H9 (cell line): ENCODE results near the gene TBC1D1. TPM values are rescaled to one million over a fixed set of nuclear protein-coding genes. Genes with fewer than 3 reads are reported as not detected.

Source experiments
- DNase-seq: peaks from one replicate; pipeline ENCODE4 v3.0.0-alpha.2; 2017
- H2AFZ ChIP-seq: one replicate; pipeline ENCODE4 v1.6.1; 2013; ENCODE audit warnings: mild to moderate bottlenecking, low read length, control low read depth, moderate library complexity
- H2AK5ac ChIP-seq: 2 replicates; pipeline ENCODE4 v1.6.1; 2013; ENCODE audit warnings: low read length, control low read depth, mixed read lengths; ENCODE audit not compliant: insufficient read length
- H2BK120ac ChIP-seq: one replicate; pipeline ENCODE4 v1.6.1; 2013; ENCODE audit warnings: low read depth, mild to moderate bottlenecking, low read length, control low read depth, inconsistent platforms; ENCODE audit not compliant: poor library complexity, severe bottlenecking
- H2BK12ac ChIP-seq: 2 replicates; pipeline ENCODE4 v1.6.1; 2013; ENCODE audit warnings: low read length, control low read depth, mixed read lengths, low read depth; ENCODE audit not compliant: insufficient read length
- H2BK15ac ChIP-seq: 2 replicates; pipeline ENCODE4 v1.6.1; 2013; ENCODE audit warnings: low read depth, low read length, control low read depth
- H2BK20ac ChIP-seq: one replicate; pipeline ENCODE4 v1.6.1; 2013; ENCODE audit warnings: low read depth, mild to moderate bottlenecking, low read length, control low read depth, inconsistent platforms; ENCODE audit not compliant: poor library complexity, severe bottlenecking
- H2BK5ac ChIP-seq: 2 replicates; pipeline ENCODE4 v1.6.1; 2013; ENCODE audit warnings: low read length, control low read depth, mixed read lengths; ENCODE audit not compliant: insufficient read length
- H3K14ac ChIP-seq: 2 replicates; pipeline ENCODE4 v1.6.1; 2013; ENCODE audit warnings: low read length, control low read depth; ENCODE audit not compliant: insufficient read depth
- H3K18ac ChIP-seq: 2 replicates; pipeline ENCODE4 v1.6.1; 2013; ENCODE audit warnings: low read depth, mild to moderate bottlenecking, mixed read lengths, low read length, control low read depth; ENCODE audit not compliant: insufficient read length
- H3K23ac ChIP-seq: 2 replicates; pipeline ENCODE4 v1.6.1; 2013; ENCODE audit warnings: low read length, control low read depth, mixed read lengths, low read depth; ENCODE audit not compliant: insufficient read length
- H3K23me2 ChIP-seq: 2 replicates; pipeline ENCODE4 v1.6.1; 2013; ENCODE audit warnings: low read depth, mild to moderate bottlenecking, mixed read lengths, low read length, control low read depth; ENCODE audit not compliant: insufficient read length, poor library complexity, severe bottlenecking
- H3K27ac ChIP-seq: 2 replicates; pipeline ENCODE4 v1.5.1; 2013; ENCODE audit warnings: low read length, control low read depth, mixed read lengths, low read depth; ENCODE audit not compliant: insufficient read length
- H3K27me3 ChIP-seq: 2 replicates; pipeline ENCODE4 v1.6.1; 2013; ENCODE audit warnings: low read length, control low read depth, inconsistent platforms; ENCODE audit not compliant: insufficient read depth
- H3K4ac ChIP-seq: 2 replicates; pipeline ENCODE4 v1.6.1; 2013; ENCODE audit warnings: low read depth, mild to moderate bottlenecking, control low read depth, inconsistent platforms, low read length, moderate library complexity
- H3K4me1 ChIP-seq: 2 replicates; pipeline ENCODE4 v1.6.1; 2013; ENCODE audit warnings: low read length, control low read depth, inconsistent platforms; ENCODE audit not compliant: insufficient read depth
- H3K4me2 ChIP-seq: 2 replicates; pipeline ENCODE4 v1.6.1; 2013; ENCODE audit warnings: low read length, control low read depth, mixed read lengths; ENCODE audit not compliant: insufficient read length, insufficient read depth
- H3K56ac ChIP-seq: 2 replicates; pipeline ENCODE4 v1.6.1; 2013; ENCODE audit warnings: low read depth, mild to moderate bottlenecking, mixed read lengths, low read length, control low read depth; ENCODE audit not compliant: insufficient read length
- H3K79me1 ChIP-seq: 2 replicates; pipeline ENCODE4 v1.6.1; 2013; ENCODE audit warnings: low read depth, mild to moderate bottlenecking, moderate library complexity, low read length, control low read depth, inconsistent platforms; ENCODE audit not compliant: insufficient read depth, poor library complexity, severe bottlenecking
- H3K79me2 ChIP-seq: 2 replicates; pipeline ENCODE4 v1.6.1; 2013; ENCODE audit warnings: low read length, control low read depth, inconsistent platforms; ENCODE audit not compliant: insufficient read depth
- H3K9ac ChIP-seq: 2 replicates; pipeline ENCODE4 v1.6.1; 2013; ENCODE audit warnings: low read length, control low read depth, mixed read lengths; ENCODE audit not compliant: insufficient read length; ENCODE audit errors: extremely low read depth
- H3K9me3 ChIP-seq: one replicate; pipeline ENCODE4 v1.6.1; 2013; ENCODE audit warnings: low read depth, low read length, inconsistent platforms; ENCODE audit not compliant: control insufficient read depth
- H3T11ph ChIP-seq: one replicate; pipeline ENCODE4 v1.6.1; 2013; ENCODE audit warnings: mild to moderate bottlenecking, low read length, control low read depth, inconsistent platforms
- H4K20me1 ChIP-seq: one replicate; pipeline ENCODE4 v1.6.1; 2013; ENCODE audit not compliant: control insufficient read depth, insufficient read length, insufficient read depth
- H4K5ac ChIP-seq: 2 replicates; pipeline ENCODE4 v1.6.1; 2013; ENCODE audit warnings: low read depth, mild to moderate bottlenecking, mixed read lengths, low read length, control low read depth; ENCODE audit not compliant: insufficient read length
- H4K8ac ChIP-seq: replicated peaks from 2 replicates; pipeline ENCODE4 v1.6.1; 2013; ENCODE audit warnings: low read length, control low read depth, mixed read lengths, low read depth; ENCODE audit not compliant: insufficient read length
- H4K91ac ChIP-seq: 2 replicates; pipeline ENCODE4 v1.6.1; 2013; ENCODE audit warnings: low read depth, mild to moderate bottlenecking, moderate library complexity, mixed read lengths, low read length, control low read depth; ENCODE audit not compliant: insufficient read length
- H3K27ac Mint-ChIP-seq, 3 experiments: 2 replicates in 2 of 3; 3 replicates in 1 of 3; pipeline ENCODE4 v1.8.0; 2020 to 2021; ENCODE audit warnings: mixed read lengths in 3 of 3, mild to moderate bottlenecking in 1 of 3, moderate library complexity in 1 of 3
- H3K27me3 Mint-ChIP-seq: 2 replicates; pipeline ENCODE4 v1.8.0; 2021; ENCODE audit warnings: low read depth, mild to moderate bottlenecking, moderate library complexity, mixed read lengths
- H3K36me3 Mint-ChIP-seq, 3 experiments: 2 replicates in 2 of 3; 3 replicates in 1 of 3; pipeline ENCODE4 v1.8.0; 2020 to 2021; ENCODE audit warnings: low read depth in 3 of 3, mixed read lengths in 3 of 3; ENCODE audit not compliant: insufficient read depth in 1 of 3
- H3K4me1 Mint-ChIP-seq, 2 experiments: 2 replicates each; pipeline ENCODE4 v1.8.0; 2020; ENCODE audit warnings: mixed read lengths in 2 of 2
- H3K4me3 Mint-ChIP-seq, 2 experiments: 2 replicates in 1 of 2; 3 replicates in 1 of 2; pipeline ENCODE4 v1.8.0; 2020 to 2021; ENCODE audit warnings: mild to moderate bottlenecking in 2 of 2, mixed read lengths in 2 of 2, moderate library complexity in 1 of 2
- H3K9me3 Mint-ChIP-seq, 2 experiments: 2 replicates in 1 of 2; 3 replicates in 1 of 2; pipeline ENCODE4 v1.8.0; 2020; ENCODE audit warnings: mild to moderate bottlenecking in 2 of 2, mixed read lengths in 2 of 2, moderate library complexity in 1 of 2
- CTCF ChIP-seq: fragments of 200-600 bp; sonication (generic); conservative IDR thresholded peaks from 3 replicates; pipeline ENCODE4 v1.8.0; 2021; ENCODE audit warnings: antibody characterized with exemption, mild to moderate bottlenecking
- total RNA-seq: library from RNA; stranded (reverse); gene quantifications from 2 replicates; pipeline ENCODE4 v1.2.1, GENCODE V29; 2021

TBC1D1 gene
- total RNA-seq, 1 experiment from 2014 or later, result 109 TPM

GRCh38 chr4:37896206-37896860, 5.4 kb downstream of the TBC1D1 start:
- Mint-ChIP-seq H3K27me3 (peaks cover 35% of the 10 kb centered on the region), H3K27ac (no peak overlapping the region), H3K4me1 (peaks cover 11% of the 10 kb centered on the region in 2 experiments), H3K36me3 (peaks cover 0 to 10% (median 2%) of the 10 kb centered on the region in 3 experiments; a peak in 4 of 7 replicates), H3K9me3 (no peaks in the 10 kb centered on the region; a peak in 1 of 5 replicates), H3K4me3 (no peak overlapping the region)
- peaks cover 2% of the 10 kb centered on the region for H3K23me2 ChIP-seq
- no peak overlapping the region for H2AFZ ChIP-seq
- no peaks in the 10 kb centered on the region for H3K79me1 ChIP-seq
- H2BK20ac ChIP-seq, result no peak overlapping the region
- H2BK5ac ChIP-seq, result no peak overlapping the region
- no peak overlapping the region for H3K23ac ChIP-seq
- H3K27me3 ChIP-seq, result no peaks in the 10 kb centered on the region
- H3K4me1 ChIP-seq, result 0 out of 2 replicates have a peak, but pooled peaks cover 2% of the 10 kb centered on the region
- no peak for TF ChIP-seq CTCF
- H2BK15ac ChIP-seq, result no peak overlapping the region
- no peak overlapping the region for H3K27ac ChIP-seq
- no peaks in the 10 kb centered on the region for H3K9me3 ChIP-seq
- H3T11ph ChIP-seq, result no peak overlapping the region
- DNase-seq, result no peak
- no peak overlapping the region for H3K14ac ChIP-seq
- no peak overlapping the region for H3K18ac ChIP-seq
- H4K91ac ChIP-seq, result no peak overlapping the region
- no peaks in the 10 kb centered on the region for H3K79me2 ChIP-seq
- no peak overlapping the region for H3K9ac ChIP-seq
- H2BK120ac ChIP-seq, result no peak overlapping the region
- no peak overlapping the region for H3K4ac ChIP-seq
- H4K20me1 ChIP-seq, result no peaks in the 10 kb centered on the region
- H4K8ac ChIP-seq, result no peak overlapping the region
- no peak overlapping the region for H2BK12ac ChIP-seq
- no peak overlapping the region for H3K56ac ChIP-seq
- no peak overlapping the region for H4K5ac ChIP-seq
- H2AK5ac ChIP-seq, result no peak overlapping the region
- H3K4me2 ChIP-seq, result no peak overlapping the region
